ENCODE data around the gene ARID2.
A peak's percentile ranks its signal among the peaks of the same experiment; 100 is the strongest.

The ARID2 gene

GRCh38 chr12:45729233-45730083 lies at the start of gene ARID2:
Gene ARID2 (plus strand): TSS chr12:45729706. CDS start chr12:45729837, 131 bp downstream.
- peak; percentile 31 to 61 (median 42) for DNase-seq (ENCODE audit: low read depth in 3 of 3)

- no peak for DNase-seq (ENCODE audit: low read depth in 3 of 3)
Measured at GRCh38 chr12:45680362-45680761, 49.1 kb upstream of the ARID2 start.

- no peak for DNase-seq (ENCODE audit: low read depth in 3 of 3)
Measured at GRCh38 chr12:45681465-45681864, 48.0 kb upstream of the ARID2 start.

- DNase-seq (ENCODE audit: low read depth in 3 of 3) = no peak
Measured at GRCh38 chr12:45685680-45686079, 43.8 kb upstream of the ARID2 start.

GRCh38 chr12:45687081-45688015 lies 42.2 kb upstream of the ARID2 start:
- no peak for DNase-seq (ENCODE audit: low read depth in 3 of 3)

- no peak for DNase-seq (ENCODE audit: low read depth in 3 of 3)
Measured at GRCh38 chr12:45688183-45688582, 41.3 kb upstream of the ARID2 start.

GRCh38 chr12:45695035-45695434 lies 34.5 kb upstream of the ARID2 start:
- no peak for DNase-seq (ENCODE audit: low read depth in 3 of 3)

GRCh38 chr12:45695606-45696005 lies 33.9 kb upstream of the ARID2 start:
- no peak for DNase-seq (ENCODE audit: low read depth in 3 of 3)

GRCh38 chr12:45696049-45696448 lies 33.5 kb upstream of the ARID2 start:
- no peak for DNase-seq (ENCODE audit: low read depth in 3 of 3)

- no peak for DNase-seq (ENCODE audit: low read depth in 3 of 3)
Measured at GRCh38 chr12:45697371-45697770, 32.1 kb upstream of the ARID2 start.

GRCh38 chr12:45701296-45701695 lies 28.2 kb upstream of the ARID2 start:
- no peak for DNase-seq (ENCODE audit: low read depth in 3 of 3)

GRCh38 chr12:45703942-45704341 lies 25.6 kb upstream of the ARID2 start:
- no peak for DNase-seq (ENCODE audit: low read depth in 3 of 3)

- DNase-seq (ENCODE audit: low read depth in 3 of 3) = no peak
Measured at GRCh38 chr12:45704968-45705367, 24.5 kb upstream of the ARID2 start.

GRCh38 chr12:45705404-45705803 lies 24.1 kb upstream of the ARID2 start:
- DNase-seq (ENCODE audit: low read depth in 3 of 3) = no peak

GRCh38 chr12:45707241-45707857 lies 22.2 kb upstream of the ARID2 start:
- DNase-seq (ENCODE audit: low read depth in 3 of 3) = no peak

GRCh38 chr12:45708363-45708762 lies 21.1 kb upstream of the ARID2 start:
- DNase-seq (ENCODE audit: low read depth in 3 of 3) = no peak

GRCh38 chr12:45708901-45709300 lies 20.6 kb upstream of the ARID2 start:
- DNase-seq (ENCODE audit: low read depth in 3 of 3) = no peak

GRCh38 chr12:45712319-45712718 lies 17.2 kb upstream of the ARID2 start:
- DNase-seq (ENCODE audit: low read depth in 3 of 3) = no peak

GRCh38 chr12:45713078-45713477 lies 16.4 kb upstream of the ARID2 start:
- no peak for DNase-seq (ENCODE audit: low read depth in 3 of 3)

- DNase-seq (ENCODE audit: low read depth in 3 of 3) = no peak
Measured at GRCh38 chr12:45718306-45718705, 11.2 kb upstream of the ARID2 start.

GRCh38 chr12:45720069-45720468 lies 9.4 kb upstream of the ARID2 start:
- no peak for DNase-seq (ENCODE audit: low read depth in 3 of 3)

GRCh38 chr12:45721369-45721768 lies 8.1 kb upstream of the ARID2 start:
- DNase-seq (ENCODE audit: low read depth in 3 of 3) = no peak
